Sigmoid colon (tissue), 4 donors: ENCODE data around the gene CSNK1G3.

Source experiments
- CTCF ChIP-seq, 4 experiments: fragments of 450-650 bp in 3 of 4; fragments of 200-600 bp in 1 of 4; IDR thresholded peaks; one replicate each; pipeline ENCODE4 v1.5.1; 2016 to 2019; ENCODE audit warnings: antibody characterized with exemption in 4 of 4, mild to moderate bottlenecking in 3 of 4, moderate library complexity in 2 of 4
- POLR2AphosphoS5 ChIP-seq, 4 donors: sonication (generic); formaldehyde crosslinking; IDR thresholded peaks; one replicate each; pipeline ENCODE4 v1.6.1; 2017; ENCODE audit warnings: antibody characterized with exemption in 4 of 4

- TF ChIP-seq CTCF (IDR thresholded peaks at IDR 0.05) = no peak
- no peak for TF ChIP-seq POLR2AphosphoS5 (IDR thresholded peaks at IDR 0.05)
Observed at GRCh38 chr5:123474228-123474627, 37.7 kb upstream of the CSNK1G3 start.
